ENCODE measurements around the gene C1orf198.

The C1orf198 gene, protein sequence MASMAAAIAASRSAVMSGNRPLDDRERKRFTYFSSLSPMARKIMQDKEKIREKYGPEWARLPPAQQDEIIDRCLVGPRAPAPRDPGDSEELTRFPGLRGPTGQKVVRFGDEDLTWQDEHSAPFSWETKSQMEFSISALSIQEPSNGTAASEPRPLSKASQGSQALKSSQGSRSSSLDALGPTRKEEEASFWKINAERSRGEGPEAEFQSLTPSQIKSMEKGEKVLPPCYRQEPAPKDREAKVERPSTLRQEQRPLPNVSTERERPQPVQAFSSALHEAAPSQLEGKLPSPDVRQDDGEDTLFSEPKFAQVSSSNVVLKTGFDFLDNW

DNA sequence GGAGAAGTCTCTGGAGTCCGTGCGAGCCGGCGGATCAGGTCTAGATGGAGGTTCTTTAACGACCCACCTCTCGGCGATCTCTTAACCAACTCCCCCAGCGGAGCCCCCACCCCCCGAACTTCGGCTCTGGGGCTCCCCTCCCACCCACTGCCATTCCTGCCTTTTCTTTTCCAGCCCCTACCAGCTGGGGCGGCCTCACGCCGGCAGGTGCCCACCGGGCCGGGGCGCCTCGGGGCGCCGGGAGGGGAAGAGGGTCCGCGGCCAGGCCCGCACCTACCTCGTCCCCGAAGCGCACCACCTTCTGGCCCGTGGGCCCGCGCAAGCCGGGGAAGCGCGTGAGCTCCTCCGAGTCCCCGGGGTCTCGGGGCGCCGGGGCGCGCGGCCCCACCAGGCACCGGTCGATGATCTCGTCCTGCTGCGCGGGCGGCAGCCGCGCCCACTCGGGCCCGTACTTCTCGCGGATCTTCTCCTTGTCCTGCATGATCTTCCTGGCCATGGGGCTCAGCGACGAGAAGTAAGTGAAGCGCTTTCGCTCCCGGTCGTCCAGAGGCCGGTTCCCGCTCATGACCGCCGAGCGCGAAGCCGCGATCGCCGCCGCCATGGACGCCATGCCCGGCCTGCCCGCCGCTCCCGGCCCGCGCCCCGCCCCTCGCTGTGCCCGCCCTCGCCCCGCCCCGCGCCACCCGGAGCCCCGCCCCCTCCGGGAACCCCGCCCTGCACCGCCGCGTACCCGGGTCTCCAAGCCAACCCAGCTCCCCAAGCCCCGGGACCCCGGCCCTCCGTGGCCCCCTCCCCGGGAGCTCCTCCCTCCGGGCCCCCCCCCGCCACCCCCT is at the start of gene C1orf198:
Gene C1orf198, minus strand, starts transcription at position 619 of the 833 bp plus-strand sequence. Its CDS starts 9 bp downstream, at position 610.
- no peak for DNase-seq

DNA sequence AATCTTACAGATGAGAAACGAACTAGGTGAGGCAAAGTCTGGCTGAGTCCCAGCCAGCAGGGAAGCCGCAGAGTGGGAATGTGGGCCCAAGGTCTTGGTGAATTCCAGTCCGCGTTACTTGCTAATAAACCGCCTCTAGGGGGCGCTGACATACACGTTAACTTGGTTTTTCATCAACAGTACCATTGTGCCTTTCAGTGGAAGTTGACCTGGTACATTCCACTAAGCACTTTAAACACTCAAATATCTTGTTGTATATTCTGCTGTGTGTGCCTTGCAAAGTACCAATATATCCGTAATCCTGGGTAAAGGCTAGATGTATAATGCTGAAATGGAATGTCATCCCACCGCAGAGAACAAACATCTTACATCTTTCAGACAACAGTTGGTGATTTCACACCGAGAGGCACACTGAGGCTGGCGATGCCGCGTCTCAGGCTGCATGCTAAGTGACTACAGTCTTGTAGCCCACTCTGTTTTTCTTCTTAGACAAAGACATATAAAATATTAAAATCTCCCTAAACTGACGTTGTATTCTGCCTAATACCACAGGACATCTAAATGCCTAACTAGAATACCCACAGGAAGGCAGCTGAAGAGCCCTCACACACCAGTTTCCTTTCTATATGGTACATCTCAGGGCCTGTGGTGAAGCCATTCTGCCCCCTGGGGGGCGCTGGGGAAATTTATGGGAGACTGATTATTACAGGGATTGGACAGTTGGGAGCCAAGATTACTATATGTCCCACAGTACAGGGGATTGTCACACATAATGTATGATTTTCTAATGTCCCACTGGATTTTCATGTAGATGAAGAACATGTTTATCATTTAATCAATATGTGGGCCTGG is 49.2 kb upstream of the C1orf198 start:
- DNase-seq, result no peak

DNA sequence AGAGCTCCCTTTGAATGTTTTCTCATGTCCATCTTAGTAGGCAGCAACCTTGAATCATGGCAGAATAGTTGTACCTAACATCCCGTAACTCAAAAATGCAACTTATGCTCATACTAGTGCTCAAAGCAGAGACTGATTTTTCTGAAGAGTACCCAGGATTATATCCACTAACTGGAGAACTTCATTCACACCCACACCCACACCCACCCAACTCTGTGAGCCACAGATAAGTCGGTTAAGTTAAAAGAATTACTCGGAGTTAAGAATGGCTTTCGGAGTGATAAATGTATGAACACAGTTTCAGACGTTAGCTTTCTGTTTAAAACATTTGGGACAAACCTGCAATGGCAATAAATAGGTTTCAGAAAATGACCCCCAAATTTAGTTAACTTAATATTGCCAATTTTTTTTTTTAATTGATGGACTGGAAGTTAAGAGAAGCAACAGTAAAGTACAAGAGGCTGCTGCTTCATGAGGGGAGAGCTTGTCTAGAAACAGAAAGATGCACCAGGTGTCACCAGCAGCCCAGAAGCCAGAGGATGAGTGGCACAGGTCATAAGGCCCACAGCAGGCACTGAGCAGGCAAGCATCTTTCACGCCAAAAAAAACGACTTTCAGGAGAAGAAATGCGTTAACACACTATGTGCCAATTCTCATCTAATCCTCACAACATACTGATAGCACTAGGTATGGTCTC is 48.4 kb upstream of the C1orf198 start:
- no peak for DNase-seq

DNA sequence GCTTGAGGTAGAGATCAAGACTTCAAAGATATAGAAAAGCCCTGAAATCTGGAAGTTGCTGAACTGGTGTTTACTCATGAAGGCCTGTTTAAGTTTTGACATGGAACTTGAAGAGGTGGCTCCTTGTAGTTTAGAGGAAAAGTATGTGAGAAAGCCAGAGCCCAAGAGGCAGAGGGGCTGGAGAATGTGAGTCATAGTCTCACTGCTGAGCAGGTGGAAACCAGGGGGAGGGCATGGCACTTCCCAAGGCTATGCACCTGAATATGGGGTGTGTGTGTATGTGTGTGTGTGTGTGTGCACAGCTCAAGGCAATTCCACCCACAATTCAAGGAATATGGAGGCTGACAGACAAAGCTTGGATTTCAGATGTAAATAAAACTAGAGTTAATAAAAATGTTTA is 46.8 kb upstream of the C1orf198 start:
- no peak for DNase-seq

DNA sequence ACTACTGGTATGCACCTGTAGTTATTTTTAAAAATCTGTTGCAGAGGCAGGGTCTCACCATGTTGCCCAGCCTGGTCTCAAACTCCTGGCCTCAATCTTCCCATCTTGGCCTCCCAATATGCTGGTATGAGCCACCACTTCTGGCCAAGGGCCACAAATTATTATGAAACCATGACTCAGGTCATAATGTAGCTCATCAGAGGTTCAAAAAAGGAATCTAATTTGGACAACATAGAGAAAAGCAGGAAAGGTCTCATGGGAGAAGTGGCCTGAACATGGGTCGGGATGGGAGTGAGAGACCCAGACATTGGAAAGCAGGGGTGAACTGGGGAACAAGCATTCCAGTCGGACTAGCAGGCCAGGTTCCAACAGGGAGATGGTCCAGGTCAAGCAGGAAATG is 45.2 kb upstream of the C1orf198 start:
- no peak for DNase-seq

DNA sequence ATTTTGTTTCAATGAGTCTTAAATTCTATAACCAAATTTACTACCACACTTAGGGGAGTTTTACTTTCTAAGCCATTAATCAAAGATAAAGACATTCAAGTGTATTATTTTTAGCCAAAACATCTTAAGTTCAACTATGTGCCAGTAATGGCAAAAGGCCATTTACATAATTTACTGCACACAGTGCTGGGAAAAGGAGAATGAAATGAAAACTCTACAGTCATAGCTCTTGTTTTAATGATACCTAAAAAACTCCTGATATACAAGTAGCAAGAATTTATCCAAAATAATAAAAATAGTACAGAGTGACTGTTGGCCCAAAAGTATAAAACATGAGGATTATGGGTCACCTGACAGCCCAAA is 42.4 kb upstream of the C1orf198 start:
- no peak for DNase-seq

DNA sequence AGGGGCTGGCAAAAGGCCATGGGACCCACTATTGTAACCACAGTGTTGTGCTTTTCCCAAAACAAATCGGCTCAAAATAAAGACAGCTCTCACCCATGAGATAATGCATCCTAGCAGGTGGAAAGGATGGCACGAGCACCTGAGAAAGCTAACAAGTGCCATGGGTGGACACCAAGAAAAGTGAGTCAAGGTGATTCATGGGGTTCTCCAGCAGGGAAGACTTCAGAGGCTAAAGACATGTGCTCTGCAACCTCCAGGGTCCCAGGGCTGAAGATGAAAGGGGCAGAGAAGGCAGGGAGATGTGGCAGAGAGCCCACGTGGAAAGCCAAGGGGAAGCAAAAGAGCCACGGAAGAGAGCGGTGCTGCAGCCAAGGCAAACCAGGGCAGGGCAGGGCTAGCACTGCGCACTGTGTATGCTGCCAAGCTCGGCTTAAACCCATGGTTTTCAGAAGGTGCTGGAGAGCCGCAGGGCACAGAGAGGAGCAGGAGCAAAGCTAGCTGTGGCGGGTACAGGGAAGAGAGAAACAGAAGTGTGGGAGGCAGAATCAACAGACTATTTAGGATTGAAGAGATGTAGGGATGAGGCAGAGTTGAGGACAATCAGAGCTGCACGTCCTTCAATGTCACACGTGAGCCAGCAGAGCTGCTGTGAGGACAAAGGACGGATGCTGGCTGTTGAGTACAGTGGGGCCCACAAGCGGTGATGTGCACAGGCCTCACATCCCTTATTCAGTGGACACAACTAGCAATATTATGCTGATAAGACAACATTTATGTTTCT is 41.8 kb upstream of the C1orf198 start:
- no peak for DNase-seq

DNA sequence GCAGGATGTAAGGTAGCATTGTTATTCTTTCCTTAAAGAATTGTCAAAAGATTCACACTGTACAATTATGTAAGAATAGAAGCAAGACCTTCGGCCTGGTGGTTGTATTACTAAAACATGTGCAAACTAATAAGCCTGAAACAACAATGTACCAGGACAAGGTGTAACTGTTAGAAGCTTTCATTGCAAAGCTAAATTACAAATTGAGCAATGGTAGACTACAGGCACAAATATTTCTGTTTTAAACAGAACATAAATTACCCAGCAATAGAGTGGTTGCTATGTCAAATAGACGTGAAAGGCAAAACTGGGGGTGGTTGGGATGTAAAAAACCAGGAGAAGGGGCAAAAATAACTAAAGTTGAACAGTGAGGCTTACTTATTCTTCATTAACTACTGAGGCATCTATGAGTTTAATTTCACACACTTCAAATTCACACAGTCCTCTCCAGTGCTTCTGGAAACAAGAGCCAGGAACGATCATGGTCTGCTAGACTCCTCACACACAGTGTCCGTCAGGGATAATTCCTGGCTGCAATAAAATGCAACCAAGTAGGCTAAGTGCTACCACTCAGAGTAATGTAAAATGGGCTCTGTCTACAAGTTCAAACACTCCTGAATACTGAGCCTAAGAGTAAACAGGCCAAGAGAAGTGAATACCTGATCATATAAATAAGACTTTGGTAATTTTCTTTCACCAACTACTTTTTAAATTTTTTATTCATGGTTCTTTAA is 39.3 kb upstream of the C1orf198 start:
- DNase-seq, result no peak

DNA sequence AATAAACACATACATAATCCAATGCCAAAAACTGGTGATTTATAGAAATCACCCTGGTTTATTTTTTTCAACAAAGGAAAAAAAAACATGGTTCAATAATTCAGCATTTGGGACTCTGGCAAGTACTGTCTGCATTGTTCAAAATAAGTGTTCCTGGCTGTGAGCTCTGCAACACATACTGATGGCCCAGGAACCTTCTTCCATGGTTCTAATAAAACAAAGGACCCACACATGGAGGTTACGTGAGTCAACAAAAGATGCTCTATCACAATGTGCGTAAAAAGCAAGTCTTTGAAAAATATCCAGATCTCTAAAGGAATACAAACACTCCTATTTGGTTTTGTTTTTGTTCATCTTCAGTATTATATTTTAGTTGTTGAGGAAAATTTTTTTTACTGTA is 37.9 kb upstream of the C1orf198 start:
- DNase-seq, result no peak

DNA sequence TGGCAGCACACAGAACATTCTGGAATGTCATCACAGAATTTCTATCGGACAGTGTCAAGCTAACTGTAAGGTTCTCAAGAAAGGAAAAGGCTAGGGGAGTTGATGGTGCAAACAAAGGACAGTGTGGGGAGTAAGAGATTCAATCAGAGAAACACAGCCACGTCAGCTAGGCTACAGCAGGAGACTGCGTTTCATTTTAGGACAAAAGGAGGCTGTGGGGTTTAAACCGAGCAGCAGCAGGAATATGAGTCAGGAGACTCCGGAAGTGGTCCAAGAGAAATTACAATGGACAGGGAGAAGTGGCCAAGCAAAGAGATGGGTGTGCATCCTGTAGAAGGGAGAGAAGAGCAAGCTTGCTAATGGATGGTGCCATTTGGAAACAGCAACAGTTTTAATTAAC is 37.4 kb upstream of the C1orf198 start:
- DNase-seq, result no peak

DNA sequence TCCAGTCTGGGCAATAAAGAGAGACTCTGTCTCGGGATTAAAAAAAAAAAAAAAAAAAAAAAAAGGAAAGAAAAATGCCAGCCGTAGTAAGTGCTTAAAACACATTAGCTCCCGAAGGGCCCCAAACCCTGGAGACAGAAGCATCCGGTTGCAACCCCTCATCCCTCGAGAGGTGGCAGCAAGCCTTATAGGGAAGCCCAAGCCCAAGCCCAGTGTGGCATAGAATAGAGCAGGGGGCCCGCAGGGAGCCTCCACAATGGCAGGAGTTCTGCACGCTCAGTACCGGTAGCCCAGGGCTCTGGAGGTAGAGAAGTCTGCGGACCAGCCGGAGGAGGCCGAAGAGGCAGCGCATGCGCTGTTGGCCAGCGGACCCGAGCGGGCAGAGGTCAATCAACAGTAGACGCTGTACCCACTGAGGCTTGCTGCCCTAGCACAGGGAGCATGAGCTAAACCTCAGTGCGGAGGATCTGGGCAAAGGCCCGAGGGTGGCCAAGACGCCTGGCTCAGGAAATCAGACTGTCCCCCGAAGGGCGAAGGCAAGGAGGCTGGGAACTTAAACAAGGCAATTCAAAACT is 34.1 kb upstream of the C1orf198 start:
- no peak for DNase-seq

DNA sequence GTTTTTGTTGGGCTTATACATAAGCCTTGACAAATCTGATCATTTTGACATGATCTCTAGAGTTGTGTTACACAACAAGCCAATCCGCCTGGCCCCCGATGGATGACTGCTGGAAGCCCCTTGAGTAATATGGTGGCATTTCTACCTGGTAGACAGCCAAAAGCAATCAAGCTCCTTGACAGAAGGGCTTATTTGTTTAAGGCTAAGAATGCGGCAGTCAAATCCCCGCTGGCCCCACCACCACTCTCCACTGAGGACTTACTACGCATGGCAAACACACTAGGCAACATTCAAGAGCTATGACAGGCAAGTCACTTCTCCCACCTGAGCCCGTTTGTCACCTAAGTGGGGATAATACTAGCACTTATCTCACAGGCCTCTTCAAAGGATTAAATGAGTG is 33.4 kb upstream of the C1orf198 start:
- DNase-seq, result no peak

DNA sequence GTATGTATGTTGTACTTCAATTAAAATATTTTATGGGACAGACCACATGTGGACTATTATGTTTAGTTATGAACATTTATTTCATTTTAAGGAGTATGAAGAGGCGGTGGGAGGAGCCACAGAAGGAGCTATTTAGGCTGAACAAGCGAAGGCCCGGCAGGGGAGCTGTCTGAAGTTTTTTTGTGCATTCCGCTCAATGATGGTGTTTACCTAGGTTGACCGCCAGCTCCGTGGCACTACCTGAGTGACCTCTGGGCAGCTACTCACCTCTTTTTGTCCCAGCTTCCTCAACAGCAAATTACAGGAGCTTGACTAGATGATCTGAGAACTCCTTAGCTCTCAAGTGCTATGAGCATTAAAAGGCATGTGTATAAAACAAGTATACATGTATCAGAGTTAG is 32.7 kb upstream of the C1orf198 start:
- DNase-seq, result no peak

DNA sequence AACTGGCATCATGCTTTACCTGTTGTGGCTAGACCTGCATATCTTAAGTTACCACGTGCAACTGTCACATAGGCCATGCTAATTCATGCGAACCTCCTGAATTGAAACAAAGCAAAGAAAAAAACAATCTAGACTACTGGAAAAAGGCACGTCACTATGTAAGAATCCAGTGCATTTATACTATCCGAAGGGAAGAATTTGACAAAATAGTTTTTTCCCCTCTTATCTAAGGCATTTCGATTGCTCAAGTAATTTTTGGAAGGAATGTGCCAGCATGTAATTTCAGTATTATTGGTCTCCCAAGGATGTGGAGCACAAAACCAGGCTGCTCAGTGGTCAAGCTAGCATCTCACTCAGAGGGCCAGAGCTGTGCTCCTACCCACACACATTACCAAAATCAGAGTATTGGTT is 31.5 kb upstream of the C1orf198 start:
- no peak for DNase-seq

DNA sequence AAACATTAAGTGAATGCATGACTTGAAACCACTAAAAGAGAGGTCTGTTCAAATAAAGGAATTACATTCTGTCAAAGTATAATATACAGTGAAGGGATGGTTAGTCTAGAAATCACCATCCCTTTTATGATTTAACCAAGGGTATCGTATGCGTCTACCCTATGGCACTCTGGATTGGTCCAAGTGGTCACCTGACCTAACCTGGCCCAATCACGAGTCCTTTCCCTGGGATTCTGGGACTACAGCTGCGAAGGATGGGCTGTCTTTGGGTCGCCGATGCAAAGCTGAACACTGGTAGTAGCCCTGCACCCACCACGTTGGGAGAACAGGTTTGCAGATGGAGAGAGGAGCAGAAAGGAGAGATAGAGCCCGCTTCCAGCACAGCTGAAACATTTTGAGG is 30.4 kb upstream of the C1orf198 start:
- no peak for DNase-seq

DNA sequence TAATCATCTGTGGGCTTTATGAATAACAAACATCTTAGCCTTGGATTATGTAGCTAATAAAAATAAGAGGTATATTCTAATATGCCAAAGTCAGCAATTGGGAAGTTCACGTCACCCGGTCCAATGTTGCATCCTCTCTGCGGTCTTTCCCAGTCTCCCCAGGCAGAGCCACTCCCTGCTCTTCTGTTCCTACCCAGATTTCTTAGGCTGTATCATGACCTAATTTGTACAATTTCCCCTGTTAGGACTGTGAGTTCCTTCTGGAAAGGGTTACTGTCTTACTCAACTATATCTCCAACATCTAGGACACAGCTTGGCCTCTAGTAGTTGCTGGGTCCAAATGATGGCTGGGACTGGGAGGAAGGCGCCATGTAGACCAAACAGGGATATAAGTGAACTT is 29.8 kb upstream of the C1orf198 start:
- no peak for DNase-seq

DNA sequence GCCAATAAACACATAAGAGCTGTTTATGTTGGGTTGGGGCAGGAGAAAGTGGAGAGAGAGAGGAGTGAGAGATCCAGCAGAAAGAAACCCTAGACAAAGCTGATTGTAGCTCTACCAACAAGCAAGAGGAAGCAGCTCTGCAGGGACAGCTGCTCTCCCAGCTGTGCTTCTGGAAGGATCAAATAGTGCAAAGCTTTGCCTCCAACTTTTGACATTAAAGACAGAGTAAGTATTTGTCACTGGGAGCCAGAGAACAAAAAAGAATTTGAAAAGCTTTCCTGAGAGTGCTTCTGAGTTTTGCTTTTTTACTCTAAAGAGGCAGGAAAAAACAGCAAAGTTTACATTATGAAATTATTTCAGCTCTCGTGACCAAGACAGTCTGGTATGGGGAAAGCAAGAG is 28.5 kb upstream of the C1orf198 start:
- DNase-seq, result no peak

DNA sequence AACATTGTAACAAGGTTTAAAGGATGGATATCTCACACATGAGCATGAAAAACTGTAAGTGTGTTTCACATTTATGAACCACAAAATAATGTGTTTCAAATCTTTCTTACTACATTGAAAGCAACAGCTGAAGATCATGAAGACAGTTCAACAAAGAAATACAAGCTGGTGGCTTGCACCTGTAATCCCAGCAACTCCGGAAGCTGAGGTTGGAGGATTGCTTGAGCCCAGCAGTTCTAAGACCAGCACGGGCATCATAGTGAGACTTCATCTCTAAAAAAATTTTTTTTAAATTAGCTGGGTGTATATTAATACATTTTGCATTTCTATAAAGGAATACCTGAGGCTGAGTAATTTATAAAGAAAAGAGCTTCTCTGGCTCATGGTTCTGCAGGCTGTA is 27.1 kb upstream of the C1orf198 start:
- DNase-seq, result no peak

DNA sequence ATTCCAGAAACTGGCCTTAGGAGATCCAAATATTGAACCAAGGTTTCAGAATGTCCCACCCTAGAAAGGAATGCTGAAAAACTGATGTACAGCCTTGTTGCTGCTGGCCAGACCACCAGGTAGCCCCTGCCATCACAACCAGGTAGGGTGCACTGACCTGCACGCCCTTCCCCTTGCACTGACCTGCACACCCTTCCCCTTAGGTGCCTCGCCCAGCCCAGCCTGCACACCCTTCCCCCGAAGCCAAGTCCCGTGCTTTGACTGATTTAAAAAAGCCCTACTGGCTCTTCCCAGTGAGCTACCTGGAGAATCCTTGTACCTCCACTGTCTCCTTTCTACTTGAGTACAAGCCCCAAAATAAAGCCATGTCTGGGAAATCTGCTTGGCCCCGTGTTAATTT is 26.3 kb upstream of the C1orf198 start:
- no peak for DNase-seq

DNA sequence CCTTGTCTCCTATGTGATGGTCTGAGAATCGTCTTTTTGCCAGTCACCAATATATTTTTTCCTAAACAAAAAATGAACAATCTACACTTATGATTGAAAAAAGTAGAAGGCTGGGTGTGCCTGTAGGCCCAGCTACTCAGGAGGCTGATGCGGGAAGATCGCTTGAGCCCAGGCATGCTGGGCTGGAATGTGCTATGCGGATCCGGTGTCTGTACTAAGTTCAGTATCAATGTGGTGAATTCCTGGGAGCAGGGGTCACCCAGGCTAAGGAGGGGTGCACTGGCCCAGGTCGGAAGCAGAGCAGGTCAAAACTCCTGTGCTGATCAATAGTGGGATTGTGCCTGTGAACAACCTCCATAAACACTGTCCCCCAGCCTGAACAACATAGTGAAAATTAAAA is 25.7 kb upstream of the C1orf198 start:
- no peak for DNase-seq

DNA sequence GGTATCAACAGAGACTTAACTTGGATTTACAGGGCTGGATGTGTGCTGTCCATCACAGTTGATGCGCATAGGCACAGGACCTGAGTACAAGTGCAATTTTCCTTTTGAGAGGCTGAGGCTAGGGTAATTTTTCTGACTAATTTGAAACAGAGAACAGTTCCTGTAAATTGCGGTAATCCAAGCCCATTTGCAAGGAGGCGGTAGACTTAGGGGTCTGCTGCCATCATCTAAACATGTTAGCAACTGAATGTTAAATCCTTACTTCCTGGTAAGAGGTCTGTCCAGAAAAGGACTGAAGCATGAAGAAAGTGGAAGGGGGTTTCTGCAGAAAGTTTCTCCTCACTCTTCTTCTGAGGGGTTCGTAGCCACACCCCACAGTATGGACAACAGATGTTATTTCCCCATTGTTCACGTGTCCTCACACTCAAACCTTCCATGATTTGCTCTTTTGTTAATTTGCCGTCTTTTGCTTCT is 23.7 kb upstream of the C1orf198 start:
- no peak for DNase-seq

All from NCI-H187 treated with DMSO at 0.1 percent for 48 hours (cell line).